GM21619 (cell line): Measurements from ENCODE around the gene RADIL.

Source experiments
- ATAC-seq: cut with Tn5 transposase; IDR thresholded peaks from one replicate; pipeline ENCODE4 v1.9.1; 2021; ENCODE audit not compliant: unreplicated experiment

Gene RADIL

DNA sequence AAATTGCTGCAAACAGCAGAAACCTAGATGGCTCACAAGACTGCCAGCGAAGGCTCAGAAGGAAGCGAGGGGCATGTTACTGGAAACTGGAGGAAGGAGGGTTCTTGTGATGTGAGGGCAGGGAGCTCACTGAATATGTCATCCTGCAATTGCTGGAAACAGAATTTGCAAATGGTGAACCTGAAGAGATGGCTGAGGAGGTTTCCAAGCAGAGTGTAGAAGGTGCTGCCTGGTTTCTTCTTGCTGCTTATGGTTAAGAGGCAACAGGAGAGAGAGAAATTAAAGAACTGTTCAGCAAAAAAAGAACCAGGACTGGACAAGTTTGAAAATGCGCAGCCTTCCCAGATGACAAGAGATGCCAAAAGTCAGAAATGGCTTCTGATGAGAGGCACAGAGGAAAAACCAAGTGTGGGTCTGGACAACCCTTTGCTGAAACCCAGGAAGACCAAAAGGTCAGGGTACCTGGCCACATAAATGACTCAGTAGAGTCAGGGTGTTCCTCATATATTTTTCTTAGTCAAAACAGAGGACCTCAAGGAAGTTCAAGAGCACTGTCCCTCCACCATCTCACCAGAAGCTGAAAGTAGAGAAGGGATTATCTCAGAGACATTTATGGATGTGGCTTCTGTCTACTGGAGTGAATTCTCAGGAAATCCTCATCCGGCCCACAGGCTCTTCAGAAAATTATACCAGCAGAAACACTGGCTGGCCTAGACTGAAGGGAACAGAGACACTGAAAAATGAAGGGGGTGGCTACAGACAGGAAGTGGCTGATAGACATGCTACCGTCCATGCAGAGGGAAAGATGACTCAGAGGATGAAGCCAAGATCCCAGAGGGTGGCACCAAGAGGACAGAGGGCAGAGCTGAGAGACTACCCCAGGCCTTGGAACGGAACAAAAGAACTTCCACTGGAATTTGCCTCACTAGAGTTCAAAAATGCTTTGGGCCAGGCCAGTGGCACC, 31.8 kb downstream of the RADIL start:
- ATAC-seq, result no peak

DNA sequence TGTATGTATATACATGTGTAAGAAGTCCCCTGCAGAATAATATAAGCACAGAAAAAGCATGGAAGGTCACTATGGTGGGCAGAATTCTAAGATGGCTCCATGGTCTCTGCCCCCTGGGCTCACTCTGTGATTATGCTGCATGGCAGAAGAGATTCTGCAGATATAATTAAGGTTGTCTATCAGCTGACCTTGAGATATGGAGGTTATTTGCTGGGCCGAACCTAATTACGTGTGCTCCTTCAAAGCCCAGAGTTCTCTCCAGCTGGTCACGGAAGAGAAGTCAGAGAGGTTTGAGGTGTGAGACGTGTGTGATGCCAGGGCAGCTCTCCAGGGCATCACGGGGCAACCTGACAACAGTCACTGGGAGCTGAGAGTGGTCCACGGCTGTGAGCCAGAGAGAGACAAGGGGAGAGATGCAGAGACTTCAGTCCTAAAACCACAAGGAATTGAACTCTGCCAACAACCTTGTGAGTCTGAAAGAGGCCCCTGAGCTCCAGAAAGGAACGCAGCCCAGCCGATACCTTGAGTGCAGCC, 33.2 kb downstream of the RADIL start:
- ATAC-seq, result no peak

DNA sequence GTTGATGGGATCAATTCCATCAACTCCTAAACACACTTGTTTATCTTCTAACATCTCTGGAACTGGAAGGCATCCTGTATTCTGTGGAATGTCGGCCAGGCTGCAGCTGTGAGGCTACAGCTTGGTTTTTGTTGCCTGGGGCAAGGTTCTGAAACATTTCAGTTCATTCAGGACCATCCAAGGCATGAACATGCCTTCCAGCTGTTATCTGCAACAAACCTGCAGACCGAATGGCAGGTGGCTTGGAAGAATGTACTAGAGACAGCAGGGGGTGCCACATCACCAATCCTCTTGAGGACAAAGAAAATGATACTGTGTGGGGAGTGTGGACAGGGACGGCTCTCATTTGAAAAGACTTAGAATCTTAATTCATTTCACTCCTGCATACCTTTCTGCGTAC, 34.1 kb downstream of the RADIL start:
- no peak for ATAC-seq

DNA sequence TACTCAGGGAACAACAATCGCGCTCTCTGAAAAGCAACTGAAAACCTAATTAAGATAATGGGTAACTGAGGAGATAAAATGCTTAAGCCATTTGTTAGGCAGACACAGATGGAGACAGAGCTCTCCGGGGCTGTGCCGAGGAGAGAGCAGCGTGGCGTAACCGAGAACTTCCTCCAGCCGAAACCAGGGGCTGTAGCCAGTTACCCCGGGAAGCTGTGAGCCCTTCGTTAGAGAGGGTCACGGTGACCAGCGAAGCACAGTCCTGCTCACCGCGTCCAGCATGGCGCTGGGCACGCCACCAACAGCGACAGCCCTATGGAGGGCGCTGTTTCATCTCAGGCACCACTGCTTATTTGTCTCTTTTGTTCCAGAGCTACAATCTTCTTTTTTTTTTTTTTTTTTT, 37.8 kb downstream of the RADIL start:
- no peak for ATAC-seq

DNA sequence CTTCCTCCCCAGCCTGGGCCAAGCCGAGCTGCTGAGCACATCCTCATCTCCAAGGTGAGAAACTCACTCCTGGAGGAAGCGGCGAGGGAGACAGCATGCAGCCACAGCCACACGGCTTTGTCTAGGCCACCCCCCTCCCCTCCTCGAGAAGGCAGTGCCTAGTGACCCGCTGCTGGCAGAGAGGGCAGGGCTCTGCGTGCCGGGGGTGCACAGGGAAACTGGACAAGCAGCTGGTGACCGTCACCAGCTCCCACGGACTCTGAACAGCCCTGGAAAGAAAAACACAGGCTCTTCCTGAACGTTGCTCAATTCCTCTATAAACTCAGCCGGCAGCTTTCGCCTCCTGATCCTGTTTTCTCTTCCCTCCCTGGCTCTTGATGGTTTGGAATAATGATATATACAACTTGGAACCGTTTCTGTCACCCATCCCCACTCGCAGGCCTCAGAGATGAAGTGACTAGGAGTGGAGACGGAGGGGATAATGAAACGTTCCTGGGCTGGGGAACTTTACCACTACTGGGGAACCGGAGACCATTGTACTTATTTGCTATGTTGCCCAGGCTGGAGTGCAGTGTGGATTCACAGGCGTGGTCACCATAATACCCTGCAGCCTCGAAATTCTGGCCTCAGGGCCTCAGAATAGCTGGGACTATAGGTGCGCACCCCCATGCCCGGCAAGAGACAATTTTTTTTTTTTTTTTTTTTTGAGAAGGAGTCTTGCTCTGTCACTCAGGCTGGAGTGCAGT, 41.0 kb downstream of the RADIL start:
- ATAC-seq, result no peak

DNA sequence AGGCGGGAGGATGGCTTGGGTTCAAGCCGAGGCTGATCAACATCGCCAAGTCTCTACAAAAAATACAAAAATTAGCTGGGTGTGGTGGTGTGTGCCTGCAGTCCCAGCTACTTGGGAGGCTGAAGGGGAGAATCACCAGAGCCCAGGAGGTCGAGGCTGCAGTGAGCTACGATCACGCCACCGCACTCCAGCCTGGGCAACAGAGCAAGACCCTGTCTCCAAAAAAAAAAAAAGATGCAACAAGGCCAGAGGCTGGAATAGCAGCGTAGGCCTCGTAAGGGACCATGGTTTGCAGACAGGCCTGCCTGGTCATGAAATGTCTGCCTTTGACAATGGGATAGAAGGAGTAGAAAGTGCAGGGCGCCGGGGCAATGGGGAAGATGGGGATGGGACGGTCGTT, 41.7 kb downstream of the RADIL start:
- no peak for ATAC-seq

DNA sequence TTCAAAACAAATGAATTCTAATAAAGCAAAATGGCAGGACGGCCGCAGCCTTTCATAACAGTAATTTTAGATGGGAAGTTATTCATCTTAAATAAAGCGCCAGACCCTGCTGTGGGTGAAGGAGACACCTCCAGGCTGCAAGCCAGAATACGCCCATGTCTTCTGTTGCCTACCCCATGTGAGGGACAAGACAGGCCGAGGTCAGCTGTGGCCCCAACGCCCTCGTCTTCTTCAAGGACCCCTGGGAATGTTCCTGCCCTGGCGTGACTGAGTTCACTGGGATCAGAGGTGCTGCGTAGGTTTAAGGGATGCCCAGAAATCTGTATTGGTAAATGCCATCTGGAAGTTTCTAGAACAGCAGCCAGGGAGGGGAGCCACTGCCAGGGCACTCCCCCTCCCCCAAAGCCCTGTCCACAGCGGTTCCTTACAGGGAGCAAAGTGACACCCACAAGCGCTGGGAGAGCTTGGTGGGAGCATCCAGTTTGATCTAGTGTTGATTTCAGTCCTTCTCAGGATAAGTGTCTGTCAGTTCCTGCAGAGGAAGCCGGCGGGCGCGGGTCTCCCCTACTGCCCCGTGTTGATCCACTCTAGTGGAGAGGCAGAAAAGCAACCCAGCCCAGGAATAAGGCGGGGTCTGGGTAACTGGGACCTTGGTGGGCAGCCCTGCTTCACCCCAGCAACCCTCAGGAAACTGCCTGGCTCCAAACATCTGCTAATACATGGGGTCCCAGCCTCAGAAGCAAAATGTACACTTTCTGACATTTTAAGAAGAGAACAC, 42.3 kb downstream of the RADIL start:
- ATAC-seq, result no peak

DNA sequence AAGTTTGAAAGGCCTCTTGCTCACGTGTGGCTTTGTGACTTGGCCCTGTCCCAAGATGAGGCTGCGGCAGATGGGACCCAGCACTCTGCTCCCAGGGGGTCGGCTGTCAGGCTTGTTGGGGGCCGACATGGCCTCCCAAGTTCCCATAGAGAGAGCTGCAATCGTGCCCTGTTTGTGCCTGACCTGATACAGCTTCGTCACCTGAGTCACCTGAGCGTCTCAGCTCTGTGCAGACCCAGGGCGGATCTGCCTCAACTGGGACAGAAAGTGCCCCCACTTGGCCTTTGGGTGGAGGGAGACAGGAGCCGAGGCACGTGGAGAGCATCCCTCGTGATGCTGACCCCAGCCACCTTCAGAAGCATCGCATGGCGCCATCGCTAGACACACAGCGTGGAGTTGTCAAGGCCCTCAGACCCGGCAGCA, 43.4 kb downstream of the RADIL start:
- ATAC-seq, result no peak

DNA sequence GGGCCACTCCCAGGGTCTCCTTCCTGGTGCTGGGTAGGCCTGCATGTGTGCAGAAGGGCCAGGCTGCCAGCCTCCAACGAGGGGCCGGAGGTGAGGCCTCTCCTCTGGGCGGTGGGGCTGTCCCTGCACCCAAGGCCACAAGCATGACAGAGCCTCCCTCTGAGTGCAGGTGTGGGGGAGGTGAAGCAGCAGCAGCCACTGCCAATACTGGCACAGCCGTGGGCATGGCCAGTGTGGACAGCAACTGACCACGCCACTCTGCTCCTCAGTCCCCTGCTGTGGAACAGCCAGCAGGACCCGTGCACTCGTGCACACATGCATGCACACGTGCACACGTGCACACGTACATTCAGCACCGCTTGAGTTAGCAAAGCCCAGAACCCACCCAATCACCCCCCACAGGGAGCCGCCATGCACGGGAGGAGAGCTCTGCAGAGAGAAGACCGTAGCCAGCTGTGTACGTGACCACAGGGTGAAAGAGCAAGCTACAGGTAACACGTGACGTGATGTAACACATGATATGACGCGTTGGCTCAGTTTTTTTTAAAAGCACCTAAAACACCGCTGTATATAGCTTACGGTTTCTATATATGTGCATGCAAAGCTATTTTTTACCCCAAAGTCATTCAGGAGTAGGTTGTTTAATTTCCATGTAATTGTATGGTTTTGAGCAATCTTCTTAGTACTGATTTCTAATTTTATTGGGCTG, 44.7 kb downstream of the RADIL start:
- no peak for ATAC-seq

DNA sequence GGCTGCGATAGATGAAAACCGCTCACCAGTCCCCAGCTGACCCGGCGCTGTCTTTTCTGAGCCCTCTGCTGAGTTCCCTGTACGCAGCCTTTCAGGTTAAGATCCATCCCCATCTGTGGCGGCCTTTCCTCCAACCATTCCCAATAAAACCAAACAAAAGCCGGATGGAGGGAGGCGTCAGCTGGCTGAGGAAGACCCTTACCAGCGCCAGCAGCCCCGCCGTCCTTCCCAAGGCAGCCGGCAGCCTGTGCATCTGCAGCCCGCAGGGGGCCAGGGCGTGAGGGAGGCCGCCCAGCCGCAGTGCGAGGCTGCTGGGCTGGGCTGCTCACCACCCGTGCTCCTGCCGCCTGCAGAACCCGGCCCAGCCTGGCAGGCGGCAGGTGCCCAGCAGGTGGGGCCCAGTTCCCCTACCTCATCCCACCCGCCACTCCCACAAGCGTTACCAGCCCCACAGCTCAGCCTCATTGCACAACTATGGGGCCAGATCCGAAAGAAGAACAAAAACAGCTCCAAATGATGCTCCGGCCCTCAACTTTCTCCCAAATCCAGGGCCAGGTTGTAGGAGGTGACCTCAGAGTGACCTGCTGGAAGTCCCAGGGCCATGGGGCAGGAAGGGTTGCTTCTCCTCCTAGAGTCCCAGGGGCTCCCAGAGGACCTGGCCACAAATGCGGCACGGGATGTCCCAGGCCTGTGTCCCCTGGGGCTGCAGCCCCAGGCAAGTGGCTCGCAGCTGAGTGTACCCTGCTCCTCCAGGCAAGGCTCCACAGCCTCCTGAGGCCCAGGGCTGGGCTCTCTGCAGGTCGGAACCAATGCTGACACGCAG, 45.5 kb downstream of the RADIL start:
- ATAC-seq, result no peak

DNA sequence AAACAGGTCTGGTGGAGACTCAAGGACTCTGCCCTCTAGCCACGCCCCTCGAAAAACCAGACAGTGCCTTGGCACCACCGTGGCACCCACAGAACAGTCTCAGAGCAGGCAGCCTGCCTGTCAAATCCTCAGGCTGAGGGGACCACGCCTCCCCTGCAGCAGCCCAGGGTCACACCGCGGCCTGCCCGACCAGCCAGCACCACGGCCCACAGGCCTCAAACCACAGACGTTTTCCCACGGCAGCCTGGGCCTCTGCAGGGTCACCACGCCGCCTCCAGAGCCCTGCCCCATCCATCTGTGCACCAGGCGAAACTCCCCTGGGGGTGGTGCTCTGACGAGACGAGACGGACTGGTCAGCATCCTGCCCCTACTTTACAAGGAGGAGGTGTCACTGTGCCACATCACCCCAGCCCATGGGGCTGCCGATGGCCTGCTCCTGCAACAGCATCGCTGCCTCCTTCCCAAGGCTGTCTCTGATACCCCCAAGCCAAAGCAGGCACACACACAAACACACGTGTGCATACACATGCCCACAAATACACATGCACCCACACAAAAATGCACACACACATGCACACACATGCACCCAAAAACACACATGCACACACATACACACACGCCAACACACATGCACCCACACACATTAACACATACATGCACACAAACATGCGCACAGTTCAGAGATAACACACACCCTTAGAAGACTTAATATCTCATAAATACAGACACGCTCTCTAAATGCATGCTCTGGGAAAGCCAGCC, 46.3 kb downstream of the RADIL start:
- no peak for ATAC-seq

DNA sequence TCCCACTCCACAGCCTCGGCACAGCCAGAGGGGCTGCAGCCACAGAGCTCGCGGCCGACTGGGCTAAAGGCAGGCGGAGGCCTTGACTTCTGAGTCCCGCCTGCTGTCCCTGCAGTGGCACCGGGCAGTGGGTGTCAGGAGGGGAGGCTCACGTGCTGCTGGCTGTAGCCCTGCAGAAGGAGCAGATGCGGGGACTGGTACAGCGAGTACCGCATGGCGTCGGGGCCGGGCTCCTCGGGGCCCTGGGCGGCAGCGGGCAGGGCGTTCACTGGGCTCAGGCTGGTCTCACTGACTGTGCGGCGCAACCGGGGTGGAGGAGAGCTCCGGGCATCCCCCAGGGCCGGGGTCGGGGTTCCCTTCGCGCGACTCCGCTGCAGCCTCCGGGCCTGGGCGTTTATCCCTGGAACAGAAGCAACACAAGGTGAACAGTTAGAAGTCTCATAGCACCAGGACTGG, 47.3 kb downstream of the RADIL start:
- no peak for ATAC-seq

DNA sequence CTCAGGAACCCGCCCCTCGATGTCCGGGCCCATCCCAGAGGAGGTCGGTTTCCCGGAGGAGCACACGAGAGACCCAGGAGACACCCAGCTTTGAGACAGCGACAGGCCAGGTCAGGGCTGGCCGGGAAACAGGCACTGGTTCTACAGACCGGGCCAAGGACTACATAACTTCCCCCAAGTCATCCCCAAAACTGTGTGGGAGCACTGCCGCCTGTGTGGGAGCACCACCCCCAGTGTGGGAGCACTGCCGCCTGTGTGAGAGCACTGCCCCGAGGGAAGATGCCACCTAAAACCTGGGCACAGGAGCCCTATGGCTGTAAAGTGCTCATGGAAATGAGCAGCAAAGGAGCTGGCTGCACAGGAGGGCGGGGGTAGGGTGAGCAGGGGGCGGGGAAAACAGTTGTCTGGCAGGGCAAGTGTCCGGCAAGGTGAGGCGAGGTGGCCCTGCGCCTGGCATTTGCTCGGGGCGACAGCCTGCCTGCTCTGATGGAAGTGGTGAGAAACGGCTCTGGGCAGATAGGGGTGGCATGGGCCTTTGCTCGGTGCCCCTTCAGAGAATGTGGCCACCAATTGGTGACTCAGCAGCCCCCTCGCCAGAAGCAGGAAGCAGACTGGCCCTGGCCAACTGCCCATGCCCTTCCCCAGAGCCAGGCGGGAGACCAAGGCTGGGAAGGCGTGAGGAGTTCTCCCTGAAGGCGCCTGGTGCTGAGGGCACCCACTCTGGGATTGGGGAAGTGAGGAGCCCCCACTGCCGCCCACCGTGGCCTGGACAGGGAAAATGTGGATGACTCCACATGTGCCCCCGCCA, 47.9 kb downstream of the RADIL start:
- ATAC-seq, result no peak

DNA sequence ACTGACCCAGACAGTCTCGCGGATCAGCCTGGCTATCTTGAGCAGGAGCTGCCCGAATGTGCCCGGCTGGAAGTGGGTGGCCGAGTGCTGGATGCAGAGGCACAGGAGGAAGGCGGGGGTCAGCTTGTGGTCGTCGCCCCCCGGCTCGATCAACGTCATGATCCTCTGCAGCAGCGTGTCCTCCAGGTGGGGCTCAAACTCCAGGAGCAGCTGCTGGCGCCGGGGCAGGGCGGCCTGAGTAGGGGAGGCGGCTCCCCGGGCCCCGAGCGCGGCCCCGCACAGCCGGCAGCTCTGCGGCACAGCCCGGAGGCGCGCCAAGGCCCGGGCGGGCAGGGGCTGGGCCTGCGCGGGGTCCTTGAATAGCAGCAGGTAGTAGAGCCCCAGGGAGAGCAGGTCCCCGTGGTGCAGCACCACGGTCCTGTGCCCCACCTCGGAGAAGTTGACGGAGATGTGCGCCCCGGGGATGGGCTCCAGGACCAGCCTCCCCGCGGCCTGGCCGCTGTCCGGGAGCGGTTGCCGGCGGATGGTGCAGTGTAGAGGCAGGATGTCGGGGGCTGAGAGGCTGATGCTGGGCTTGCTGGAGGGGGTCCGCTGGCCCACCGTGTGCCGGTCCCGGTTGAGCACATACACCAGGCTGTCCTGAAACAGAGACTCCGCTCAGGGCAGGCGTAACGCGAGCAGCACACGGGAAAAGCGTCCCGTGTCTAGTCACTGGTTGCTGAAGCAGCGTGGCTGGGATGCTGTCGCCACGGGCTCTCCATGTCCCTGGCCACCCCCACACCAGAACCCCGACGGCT, 48.7 kb downstream of the RADIL start:
- ATAC-seq, result no peak

DNA sequence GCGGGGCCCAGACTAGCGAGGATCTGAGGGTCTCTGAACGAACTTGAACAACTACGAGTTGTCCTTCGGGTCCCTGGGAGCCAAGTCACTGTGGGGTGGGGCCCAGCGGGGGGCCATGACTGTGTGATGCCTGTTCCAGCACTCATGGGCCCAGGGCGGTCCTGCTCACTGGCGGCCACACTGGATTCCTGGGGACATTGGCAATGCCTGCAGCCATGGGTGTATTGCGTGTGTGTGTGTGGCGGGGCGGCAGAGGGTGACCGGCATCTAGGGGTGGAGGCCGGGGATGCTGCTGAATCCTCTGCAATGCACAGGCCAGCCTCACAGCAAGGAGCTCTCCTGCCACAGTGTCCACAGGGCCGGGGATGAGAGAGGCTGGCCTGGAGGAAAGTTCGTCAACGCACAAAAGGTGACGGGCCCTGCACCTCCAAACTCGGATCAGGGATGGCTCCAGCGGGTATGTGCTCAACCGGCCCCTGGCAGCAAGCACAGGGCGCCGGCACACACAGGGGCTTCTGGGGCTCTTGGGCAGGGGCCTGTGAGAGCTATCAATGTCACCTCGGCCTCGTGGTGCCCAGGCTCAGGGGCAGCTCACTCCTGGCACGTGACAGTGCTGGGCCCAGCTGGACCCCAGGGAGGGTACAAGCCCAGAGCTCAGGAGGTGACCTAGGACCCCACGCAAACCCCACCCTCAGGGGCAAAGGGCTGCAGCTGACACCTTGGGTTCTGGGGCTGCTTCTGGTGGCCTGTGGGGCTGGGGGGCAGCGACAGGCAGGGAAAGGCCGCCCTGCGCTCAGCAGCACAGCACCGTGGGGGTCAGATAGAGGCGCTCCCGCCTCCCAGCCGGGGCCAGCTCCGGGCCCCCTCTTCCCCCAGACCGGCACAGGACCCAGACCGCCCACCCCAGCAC, 49.6 kb downstream of the RADIL start:
- ATAC-seq, result no peak

DNA sequence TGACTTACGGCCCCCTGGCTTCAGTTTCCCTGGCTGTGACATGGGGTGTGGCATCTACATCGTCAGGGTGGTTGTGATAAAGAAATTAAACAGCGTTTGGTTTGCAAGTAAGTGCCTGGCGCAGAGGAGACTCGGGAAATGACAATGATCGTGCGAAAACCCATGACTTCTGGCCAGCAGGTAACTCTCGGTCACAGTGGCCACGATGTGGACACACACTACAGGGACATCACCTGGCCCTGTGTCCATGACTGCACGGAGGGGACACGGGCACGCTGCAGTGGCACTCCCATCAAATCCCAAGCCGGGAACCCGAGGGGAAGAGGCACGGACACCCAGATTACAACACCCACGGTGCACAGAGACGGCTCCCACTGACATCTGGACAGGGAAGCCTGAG, 50.3 kb downstream of the RADIL start:
- ATAC-seq, result no peak
